Activated CD8-positive, alpha-beta T cell treated with anti-CD3 and anti-CD28 coated beads for 36 hours (primary cell): ENCODE measurements around the gene CARD9. TPM values are rescaled to one million over a fixed set of nuclear protein-coding genes. Genes with fewer than 3 reads are reported as not detected.
"Not testable (repeated sequence)": the region's sequence is repeated elsewhere in the genome, so short reads cannot be mapped to it uniquely, and the experiment has no call there.

Experiments
- ATAC-seq: fragments of 200-7000 bp; cut with Tn5 transposase; one replicate; pipeline ENCODE4 v1.10.0; 2021; ENCODE audit warnings: mild to moderate bottlenecking, moderate library complexity
- CTCF ChIA-PET: fragments of 350-600 bp; sonication (Branson Sonifier 250); formaldehyde crosslinking; loops from one replicate; lab custom pipeline; 2021; ENCODE audit warnings: antibody characterized with exemption; lab: Charles Lee
- POLR2A ChIA-PET: fragments of 350-600 bp; sonication (Branson Sonifier 250); formaldehyde crosslinking; loops from one replicate; lab custom pipeline; 2021; ENCODE audit warnings: antibody characterized with exemption; lab: Charles Lee
- DNase-seq: peaks from one replicate; pipeline ENCODE4 v3.0.0-alpha.2; 2020
- H3K27ac Mint-ChIP-seq: one replicate; pipeline ENCODE4 v1.8.0; 2021; ENCODE audit warnings: mild to moderate bottlenecking, mixed read lengths
- H3K27me3 Mint-ChIP-seq: one replicate; pipeline ENCODE4 v1.8.0; 2021; ENCODE audit warnings: mixed read lengths
- H3K36me3 Mint-ChIP-seq: one replicate; pipeline ENCODE4 v1.8.0; 2021; ENCODE audit warnings: low read depth, mixed read lengths
- H3K4me1 Mint-ChIP-seq: one replicate; pipeline ENCODE4 v1.8.0; 2021; ENCODE audit warnings: low read depth, mixed read lengths
- H3K4me3 Mint-ChIP-seq: one replicate; pipeline ENCODE4 v1.8.0; 2021; ENCODE audit warnings: mild to moderate bottlenecking, moderate library complexity, mixed read lengths
- H3K9me3 Mint-ChIP-seq: one replicate; pipeline ENCODE4 v1.8.0; 2021; ENCODE audit warnings: mixed read lengths
- CTCF ChIP-seq: fragments of 200-600 bp; IDR thresholded peaks from one replicate; pipeline ENCODE4 v1.8.0; 2022; ENCODE audit warnings: antibody characterized with exemption, mild to moderate bottlenecking
- intact Hi-C: fragments of 100-400 bp; cut with micrococcal nuclease; formaldehyde crosslinking; loops from one replicate; pipeline ENCODE4 v1.10.0; 2022
- total RNA-seq, 2 experiments: library from RNA; stranded (reverse); gene quantifications; one replicate each; pipeline ENCODE4 v1.2.3, GENCODE V29; 2021

CARD9 gene
- total RNA-seq, 2 experiments from 2014 or later = 6.8 to 7.1 TPM

GRCh38 chr9:136352682-136353081 is 20.8 kb downstream of the CARD9 start:
- no peak overlapping the region for H3K4me3 Mint-ChIP-seq
- no peak overlapping the region for H3K27ac Mint-ChIP-seq
- H3K27me3 Mint-ChIP-seq = no peaks in the 10 kb centered on the region
- H3K4me1 Mint-ChIP-seq = no peaks in the 10 kb centered on the region
- POLR2A ChIA-PET = no interaction called here
- no peak for DNase-seq
- no peaks in the 10 kb centered on the region for H3K36me3 Mint-ChIP-seq
- ATAC-seq = no peak
- intact Hi-C loops = no loop called here
- TF ChIP-seq CTCF = no peak
- CTCF ChIA-PET = no interaction called here
- H3K9me3 Mint-ChIP-seq = no peaks in the 10 kb centered on the region

GRCh38 chr9:136351868-136352267 is 21.6 kb downstream of the CARD9 start:
- H3K4me3 Mint-ChIP-seq, H3K27me3 Mint-ChIP-seq, CTCF ChIA-PET, H3K9me3 Mint-ChIP-seq, intact Hi-C loops, DNase-seq, H3K27ac Mint-ChIP-seq, H3K4me1 Mint-ChIP-seq, ATAC-seq, H3K36me3 Mint-ChIP-seq: not testable (repeated sequence)
- POLR2A ChIA-PET = interaction anchor here (1.1 to 1.3 kb wide), 2 partner anchors 11 to 17 kb away, joined by 3 to 4 read pairs; partner anchors contain the start of gene DNLZ

GRCh38 chr9:136351252-136351800 is 22.1 kb downstream of the CARD9 start:
- Mint-ChIP-seq H3K27ac (no peak overlapping the region), H3K4me1 (no peaks in the 10 kb centered on the region), H3K27me3 (no peaks in the 10 kb centered on the region), H3K9me3 (no peaks in the 10 kb centered on the region), H3K36me3 (no peaks in the 10 kb centered on the region), H3K4me3 (no peak overlapping the region)
- no peak for ATAC-seq
- DNase-seq = no peak
- TF ChIP-seq CTCF = no peak
- CTCF ChIA-PET = no interaction called here
- intact Hi-C loops = no loop called here
- POLR2A ChIA-PET = interaction anchor here (1.1 to 1.3 kb wide), 2 partner anchors 12 to 17 kb away, joined by 3 to 4 read pairs; partner anchors contain the start of gene DNLZ

GRCh38 chr9:136349546-136349945 is 23.9 kb downstream of the CARD9 start:
- ATAC-seq (no peak), DNase-seq (no peak)
- TF ChIP-seq CTCF = no peak
- CTCF ChIA-PET = no interaction called here
- Mint-ChIP-seq H3K36me3 (no peaks in the 10 kb centered on the region), H3K4me1 (no peaks in the 10 kb centered on the region), H3K9me3 (no peaks in the 10 kb centered on the region), H3K27ac (no peak overlapping the region), H3K4me3 (no peak overlapping the region), H3K27me3 (no peaks in the 10 kb centered on the region)
- POLR2A ChIA-PET = no interaction called here
- intact Hi-C loops = no loop called here

- no peak overlapping the region for H3K4me3 Mint-ChIP-seq
- ChIA-PET CTCF (no interaction called here), POLR2A (no interaction called here)
- H3K27me3 Mint-ChIP-seq = no peaks in the 10 kb centered on the region
- TF ChIP-seq CTCF = no peak
- H3K4me1 Mint-ChIP-seq = no peaks in the 10 kb centered on the region
- no peaks in the 10 kb centered on the region for H3K36me3 Mint-ChIP-seq
- intact Hi-C loops = no loop called here
- no peaks in the 10 kb centered on the region for H3K9me3 Mint-ChIP-seq
- DNase-seq (no peak), ATAC-seq (no peak)
- H3K27ac Mint-ChIP-seq = no peak overlapping the region
Measured at GRCh38 chr9:136348691-136349090, 24.8 kb downstream of the CARD9 start.
